GM19324 (cell line): ENCODE measurements around the gene CACNB4.
"Not testable (repeated sequence)": the region's sequence is repeated elsewhere in the genome, so short reads cannot be mapped to it uniquely, and the experiment has no call there.

Experiments used
- ATAC-seq: cut with Tn5 transposase; IDR thresholded peaks from one replicate; pipeline ENCODE4 v1.9.1; 2021; ENCODE audit warnings: mild to moderate bottlenecking, moderate library complexity; ENCODE audit not compliant: unreplicated experiment, low FRiP score

The CACNB4 gene

GRCh38 chr2:152098496-152099366 lies at the start of gene CACNB4:
Gene CACNB4 (minus strand): TSS chr2:152099044.
- peak; percentile 47 for ATAC-seq

- ATAC-seq: peak; percentile 75
These were observed 35.8 kb upstream of the CACNB4 start for GRCh38 chr2:152134488-152135280.

GRCh38 chr2:152132306-152132705 lies 33.5 kb upstream of the CACNB4 start:
- ATAC-seq: no peak

- no peak for ATAC-seq
These were observed 28.8 kb upstream of the CACNB4 start for GRCh38 chr2:152127628-152128027.

GRCh38 chr2:152126664-152127063 lies 27.8 kb upstream of the CACNB4 start:
- ATAC-seq: no peak

- ATAC-seq: no peak
These were observed 23.3 kb upstream of the CACNB4 start for GRCh38 chr2:152122161-152122560.

- no peak for ATAC-seq
These were observed 21.6 kb upstream of the CACNB4 start for GRCh38 chr2:152120430-152120829.

GRCh38 chr2:152115952-152116351 lies 17.1 kb upstream of the CACNB4 start:
- ATAC-seq: no peak

GRCh38 chr2:152114366-152114765 lies 15.5 kb upstream of the CACNB4 start:
- no peak for ATAC-seq

GRCh38 chr2:152107140-152107539 lies 8.3 kb upstream of the CACNB4 start:
- not testable (repeated sequence) for ATAC-seq

GRCh38 chr2:152106464-152106863 lies 7.6 kb upstream of the CACNB4 start:
- ATAC-seq: no peak

GRCh38 chr2:152103271-152103670 lies 4.4 kb upstream of the CACNB4 start:
- no peak for ATAC-seq

GRCh38 chr2:152100961-152101360 lies 2.1 kb upstream of the CACNB4 start:
- ATAC-seq: no peak

- ATAC-seq: no peak
These were observed 665 bp upstream of the CACNB4 start for GRCh38 chr2:152099367-152100050.

- ATAC-seq: no peak
These were observed 896 bp downstream of the CACNB4 start for GRCh38 chr2:152097801-152098495.

GRCh38 chr2:152097290-152097800 lies 1.5 kb downstream of the CACNB4 start:
- ATAC-seq: no peak

GRCh38 chr2:152095146-152095545 lies 3.7 kb downstream of the CACNB4 start:
- ATAC-seq: no peak

GRCh38 chr2:152094014-152094413 lies 4.8 kb downstream of the CACNB4 start:
- no peak for ATAC-seq

GRCh38 chr2:152093464-152093863 lies 5.4 kb downstream of the CACNB4 start:
- no peak for ATAC-seq

GRCh38 chr2:152092095-152092494 lies 6.7 kb downstream of the CACNB4 start:
- no peak for ATAC-seq
